GM23338 (cell line): ENCODE results near the gene FTMT.

Source experiments
- CREB1 ChIP-seq: fragments of 250-450 bp; sonication (Bioruptor Pico); IDR thresholded peaks from 2 replicates; pipeline ENCODE4 v1.5.0; 2020; ENCODE audit warnings: low read depth, mild to moderate bottlenecking, moderate library complexity
- EZH2 ChIP-seq: fragments of 200-600 bp; sonication (generic); IDR thresholded peaks from one replicate; pipeline ENCODE4 v1.8.0; 2017; ENCODE audit warnings: antibody characterized with exemption, mild to moderate bottlenecking, low read depth; ENCODE audit not compliant: unreplicated experiment
- EZH2phosphoT487 ChIP-seq: fragments of 200-600 bp; sonication (generic); IDR thresholded peaks from one replicate; pipeline ENCODE4 v1.8.1; 2018; ENCODE audit warnings: antibody characterized with exemption; ENCODE audit not compliant: unreplicated experiment
- JUNB ChIP-seq: IDR thresholded peaks from one replicate; pipeline ENCODE4 v1.6.1; 2016; ENCODE audit warnings: antibody characterized with exemption; ENCODE audit not compliant: unreplicated experiment
- NANOG ChIP-seq: IDR thresholded peaks from 2 replicates; pipeline ENCODE4 v1.6.1; 2016; ENCODE audit warnings: antibody characterized with exemption, borderline replicate concordance
- POLR2AphosphoS5 ChIP-seq: IDR thresholded peaks from 2 replicates; pipeline ENCODE4 v1.6.1; 2016; ENCODE audit warnings: antibody characterized with exemption, low read depth
- ZNF114 ChIP-seq: fragments of 250-450 bp; sonication (Bioruptor Pico); IDR thresholded peaks from 2 replicates; pipeline ENCODE4 v1.5.0; 2020; ENCODE audit warnings: mild to moderate bottlenecking, moderate library complexity
- TF ChIP-seq, protein P1 (sequence below), 2 experiments: fragments of 200-600 bp in 1 of 2; sonication (generic) in 1 of 2; conservative IDR thresholded peaks; 2 replicates each; pipeline versions ENCODE4 v1.5.1 to v1.6.1; 2016 to 2017; ENCODE audit warnings: antibody characterized with exemption in 2 of 2, low read depth in 2 of 2, mild to moderate bottlenecking in 2 of 2, moderate library complexity in 1 of 2
- TF ChIP-seq, protein P2 (sequence below): IDR thresholded peaks from one replicate; pipeline ENCODE4 v1.6.1; 2018; ENCODE audit warnings: antibody characterized with exemption; ENCODE audit not compliant: unreplicated experiment
- TF ChIP-seq, protein P3 (sequence below): IDR thresholded peaks from 2 replicates; pipeline ENCODE4 v1.6.1; 2016; ENCODE audit warnings: antibody characterized with exemption

DNA sequence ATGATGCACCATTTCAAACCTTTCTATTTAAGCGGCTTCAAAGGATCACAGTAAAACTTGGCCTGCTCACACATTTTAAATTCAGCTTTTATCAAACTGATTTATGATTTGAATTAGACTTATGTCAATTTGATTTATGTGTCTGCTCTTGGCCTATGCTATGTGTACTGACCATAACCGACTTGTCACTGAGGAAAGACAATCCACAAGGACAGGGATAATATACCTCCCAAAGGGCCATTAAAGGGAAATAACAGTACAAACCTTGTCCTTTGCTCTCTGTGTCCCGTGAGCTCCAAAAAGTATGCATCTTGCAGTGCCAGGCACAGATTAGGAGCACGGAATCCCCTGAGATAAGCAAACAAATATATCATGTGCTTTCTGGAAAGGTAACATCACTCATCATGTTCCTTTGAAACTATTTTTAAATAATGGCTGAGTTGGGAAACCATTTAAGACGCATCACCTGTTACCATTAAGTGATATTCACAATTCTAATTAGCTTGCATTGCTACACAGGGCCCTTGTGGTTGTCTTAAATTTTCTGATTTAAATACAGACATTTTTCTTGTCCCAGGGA is 31.9 kb upstream of the FTMT start:
- no peak for TF ChIP-seq EZH2phosphoT487
- TF ChIP-seq, protein P1, sequence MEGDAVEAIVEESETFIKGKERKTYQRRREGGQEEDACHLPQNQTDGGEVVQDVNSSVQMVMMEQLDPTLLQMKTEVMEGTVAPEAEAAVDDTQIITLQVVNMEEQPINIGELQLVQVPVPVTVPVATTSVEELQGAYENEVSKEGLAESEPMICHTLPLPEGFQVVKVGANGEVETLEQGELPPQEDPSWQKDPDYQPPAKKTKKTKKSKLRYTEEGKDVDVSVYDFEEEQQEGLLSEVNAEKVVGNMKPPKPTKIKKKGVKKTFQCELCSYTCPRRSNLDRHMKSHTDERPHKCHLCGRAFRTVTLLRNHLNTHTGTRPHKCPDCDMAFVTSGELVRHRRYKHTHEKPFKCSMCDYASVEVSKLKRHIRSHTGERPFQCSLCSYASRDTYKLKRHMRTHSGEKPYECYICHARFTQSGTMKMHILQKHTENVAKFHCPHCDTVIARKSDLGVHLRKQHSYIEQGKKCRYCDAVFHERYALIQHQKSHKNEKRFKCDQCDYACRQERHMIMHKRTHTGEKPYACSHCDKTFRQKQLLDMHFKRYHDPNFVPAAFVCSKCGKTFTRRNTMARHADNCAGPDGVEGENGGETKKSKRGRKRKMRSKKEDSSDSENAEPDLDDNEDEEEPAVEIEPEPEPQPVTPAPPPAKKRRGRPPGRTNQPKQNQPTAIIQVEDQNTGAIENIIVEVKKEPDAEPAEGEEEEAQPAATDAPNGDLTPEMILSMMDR (conservative IDR thresholded peaks at IDR 0.05; ENCODE audit: low read depth in 2 of 2) = no peak
- no peak for TF ChIP-seq ZNF114 (CRISPR knock-in tag)
- TF ChIP-seq, protein P2, sequence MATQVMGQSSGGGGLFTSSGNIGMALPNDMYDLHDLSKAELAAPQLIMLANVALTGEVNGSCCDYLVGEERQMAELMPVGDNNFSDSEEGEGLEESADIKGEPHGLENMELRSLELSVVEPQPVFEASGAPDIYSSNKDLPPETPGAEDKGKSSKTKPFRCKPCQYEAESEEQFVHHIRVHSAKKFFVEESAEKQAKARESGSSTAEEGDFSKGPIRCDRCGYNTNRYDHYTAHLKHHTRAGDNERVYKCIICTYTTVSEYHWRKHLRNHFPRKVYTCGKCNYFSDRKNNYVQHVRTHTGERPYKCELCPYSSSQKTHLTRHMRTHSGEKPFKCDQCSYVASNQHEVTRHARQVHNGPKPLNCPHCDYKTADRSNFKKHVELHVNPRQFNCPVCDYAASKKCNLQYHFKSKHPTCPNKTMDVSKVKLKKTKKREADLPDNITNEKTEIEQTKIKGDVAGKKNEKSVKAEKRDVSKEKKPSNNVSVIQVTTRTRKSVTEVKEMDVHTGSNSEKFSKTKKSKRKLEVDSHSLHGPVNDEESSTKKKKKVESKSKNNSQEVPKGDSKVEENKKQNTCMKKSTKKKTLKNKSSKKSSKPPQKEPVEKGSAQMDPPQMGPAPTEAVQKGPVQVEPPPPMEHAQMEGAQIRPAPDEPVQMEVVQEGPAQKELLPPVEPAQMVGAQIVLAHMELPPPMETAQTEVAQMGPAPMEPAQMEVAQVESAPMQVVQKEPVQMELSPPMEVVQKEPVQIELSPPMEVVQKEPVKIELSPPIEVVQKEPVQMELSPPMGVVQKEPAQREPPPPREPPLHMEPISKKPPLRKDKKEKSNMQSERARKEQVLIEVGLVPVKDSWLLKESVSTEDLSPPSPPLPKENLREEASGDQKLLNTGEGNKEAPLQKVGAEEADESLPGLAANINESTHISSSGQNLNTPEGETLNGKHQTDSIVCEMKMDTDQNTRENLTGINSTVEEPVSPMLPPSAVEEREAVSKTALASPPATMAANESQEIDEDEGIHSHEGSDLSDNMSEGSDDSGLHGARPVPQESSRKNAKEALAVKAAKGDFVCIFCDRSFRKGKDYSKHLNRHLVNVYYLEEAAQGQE = no peak
- TF ChIP-seq JUNB = no peak
- TF ChIP-seq EZH2 = no peak
- no peak for TF ChIP-seq POLR2AphosphoS5
- TF ChIP-seq CREB1 (CRISPR knock-in tag) = no peak
- TF ChIP-seq, protein P3, sequence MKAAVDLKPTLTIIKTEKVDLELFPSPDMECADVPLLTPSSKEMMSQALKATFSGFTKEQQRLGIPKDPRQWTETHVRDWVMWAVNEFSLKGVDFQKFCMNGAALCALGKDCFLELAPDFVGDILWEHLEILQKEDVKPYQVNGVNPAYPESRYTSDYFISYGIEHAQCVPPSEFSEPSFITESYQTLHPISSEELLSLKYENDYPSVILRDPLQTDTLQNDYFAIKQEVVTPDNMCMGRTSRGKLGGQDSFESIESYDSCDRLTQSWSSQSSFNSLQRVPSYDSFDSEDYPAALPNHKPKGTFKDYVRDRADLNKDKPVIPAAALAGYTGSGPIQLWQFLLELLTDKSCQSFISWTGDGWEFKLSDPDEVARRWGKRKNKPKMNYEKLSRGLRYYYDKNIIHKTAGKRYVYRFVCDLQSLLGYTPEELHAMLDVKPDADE = no peak
- TF ChIP-seq NANOG = no peak
